Vagina (tissue), 2 donors: ENCODE measurements around the gene COL24A1.

Experiments used
- CTCF ChIP-seq, 3 experiments: fragments of 450-650 bp in 2 of 3; fragments of 200-600 bp in 1 of 3; sonication (generic) in 1 of 3; IDR thresholded peaks; one replicate each; pipeline ENCODE4 v1.5.1; 2017 to 2019; ENCODE audit warnings: antibody characterized with exemption in 3 of 3, mild to moderate bottlenecking in 2 of 3, moderate library complexity in 2 of 3
- POLR2A ChIP-seq, 2 donors: fragments of 450-650 bp; IDR thresholded peaks; one replicate each; pipeline ENCODE4 v1.6.1; 2017; ENCODE audit warnings: antibody characterized with exemption in 2 of 2, mild to moderate bottlenecking in 2 of 2, moderate library complexity in 2 of 2
- POLR2AphosphoS5 ChIP-seq, 2 donors: sonication (generic); formaldehyde crosslinking; IDR thresholded peaks; one replicate each; pipeline ENCODE4 v1.9.0; 2017; ENCODE audit warnings: antibody characterized with exemption in 2 of 2, mild to moderate bottlenecking in 2 of 2, low read depth in 1 of 2; ENCODE audit not compliant: insufficient read depth in 1 of 2

- TF ChIP-seq POLR2AphosphoS5 (IDR thresholded peaks at IDR 0.05; ENCODE audit: insufficient read depth in 1 of 2, low read depth in 1 of 2) (no peak), CTCF (IDR thresholded peaks at IDR 0.05) (no peak), POLR2A (IDR thresholded peaks at IDR 0.05) (no peak)
Observed at GRCh38 chr1:85801520-85801919, 355.1 kb downstream of the COL24A1 start.
